Activated CD8-positive, alpha-beta memory T cell treated with anti-CD3 and anti-CD28 coated beads for 1 hour (primary cell): Measurements from ENCODE around the gene ONECUT2.
A peak's percentile ranks its signal among the peaks of the same experiment; 100 is the strongest.
"Not testable (repeated sequence)": the region's sequence is repeated elsewhere in the genome, so short reads cannot be mapped to it uniquely, and the experiment has no call there.

ENCODE experiments used
- DNase-seq, 2 donors: peaks; one replicate each; pipeline ENCODE4 v3.0.0-alpha.2; 2020; ENCODE audit warnings: low read depth in 1 of 2; ENCODE audit errors: extremely low read depth in 1 of 2

ONECUT2 gene

GRCh38 chr18:57434536-57435494 is at the start of gene ONECUT2:
TSS of gene ONECUT2 (plus strand) at chr18:57435374. CDS start at chr18:57435717, 343 bp downstream.
- DNase-seq = peak; percentile 16 to 30

GRCh38 chr18:57389271-57389670 is 45.9 kb upstream of the ONECUT2 start:
- no peak for DNase-seq

GRCh38 chr18:57390044-57390443 is 45.1 kb upstream of the ONECUT2 start:
- no peak for DNase-seq

GRCh38 chr18:57394749-57395148 is 40.4 kb upstream of the ONECUT2 start:
- not testable (repeated sequence) for DNase-seq

GRCh38 chr18:57396831-57397230 is 38.3 kb upstream of the ONECUT2 start:
- DNase-seq = not testable (repeated sequence)

GRCh38 chr18:57397440-57398132 is 37.6 kb upstream of the ONECUT2 start:
- DNase-seq = no peak

GRCh38 chr18:57404345-57404744 is 30.8 kb upstream of the ONECUT2 start:
- DNase-seq = no peak

- DNase-seq = no peak
Measured at GRCh38 chr18:57409650-57410049, 25.5 kb upstream of the ONECUT2 start.

GRCh38 chr18:57410749-57411148 is 24.4 kb upstream of the ONECUT2 start:
- no peak for DNase-seq

GRCh38 chr18:57416542-57416941 is 18.6 kb upstream of the ONECUT2 start:
- no peak for DNase-seq

GRCh38 chr18:57422313-57422872 is 12.8 kb upstream of the ONECUT2 start:
- no peak for DNase-seq

- DNase-seq = no peak
Measured at GRCh38 chr18:57423821-57424220, 11.4 kb upstream of the ONECUT2 start.

- DNase-seq = no peak
Measured at GRCh38 chr18:57425096-57425495, 10.1 kb upstream of the ONECUT2 start.

GRCh38 chr18:57426187-57426586 is 9.0 kb upstream of the ONECUT2 start:
- DNase-seq = no peak

GRCh38 chr18:57427429-57428201 is 7.6 kb upstream of the ONECUT2 start:
- no peak for DNase-seq

GRCh38 chr18:57428221-57429150 is 6.7 kb upstream of the ONECUT2 start:
- DNase-seq = no peak

- DNase-seq = no peak
Measured at GRCh38 chr18:57429167-57430078, 5.8 kb upstream of the ONECUT2 start.

- DNase-seq = no peak
Measured at GRCh38 chr18:57430079-57431001, 4.8 kb upstream of the ONECUT2 start.
